ENCODE measurements around the gene UBE2N. TPM values are rescaled to one million over a fixed set of nuclear protein-coding genes. Genes with fewer than 3 reads are reported as not detected.

The UBE2N gene
- total and polyA plus RNA-seq, 7 experiments from 2014 or later = 76.6 to 180 (median 78.6) TPM

GRCh38 chr12:93442411-93443340, 929 bp upstream of the UBE2N start:
- DNase-seq (no peak), ATAC-seq (no peak)
- H3K4me3 ChIP-seq (ENCODE audit: low read length) = peak overlapping the region; percentile 66
- no peaks in the 10 kb centered on the region for H3K9me3 ChIP-seq (ENCODE audit: control insufficient read depth in 2 of 3, low read length in 3 of 3)
- CTCF ChIA-PET = interaction anchor here (1.0 to 1.1 kb wide), 2 partner anchors 25 to 62 kb away, joined by 3 read pairs; no protein-coding TSS in a partner anchor
- intact Hi-C loops (cut with micrococcal nuclease) = loop anchor here (1.0 to 10.0 kb wide), 15 partner anchors 25 to 1775 kb away; partner anchors contain the start of genes CRADD (in 2 of the 2), PLXNC1 (in 2 of the 2), BTG1 (in 1 of the 2) and EEA1 (in 1 of the 2)
- POLR2A ChIA-PET = interaction anchor here (0.6 to 2.5 kb wide), 11 partner anchors 18 to 1017 kb away, joined by 3 to 16 read pairs (median 3); partner anchors contain the start of genes CRADD, EEA1 and MRPL42
- peak overlapping the region; percentile 98 for H3K27ac ChIP-seq (ENCODE audit: low read depth, low read length)
- no peaks in the 10 kb centered on the region for H3K27me3 Mint-ChIP-seq
- peaks cover 40 to 53% (median 49%) of the 10 kb centered on the region in 7 donors for H3K4me1 Mint-ChIP-seq
- peaks cover 28 to 48% of the 10 kb centered on the region in 2 donors for H3K4me1 ChIP-seq (ENCODE audit: control insufficient read depth in 2 of 2, insufficient read depth in 2 of 2, low read length in 2 of 2)
- no peaks in the 10 kb centered on the region for H3K27me3 ChIP-seq (ENCODE audit: control insufficient read depth in 2 of 2, insufficient read depth in 2 of 2, low read length in 2 of 2)
- peaks cover 0 to 1% (median 0%) of the 10 kb centered on the region in 5 donors for H3K36me3 Mint-ChIP-seq
- H3K4me3 Mint-ChIP-seq = peak overlapping the region; percentile 89 to 100 (median 96)
- peak overlapping the region; percentile 96 to 100 (median 98) for H3K27ac Mint-ChIP-seq
- peaks cover 0 to 3% (median 0%) of the 10 kb centered on the region in 11 donors for H3K9me3 Mint-ChIP-seq
- H3K36me3 ChIP-seq (ENCODE audit: control insufficient read depth in 2 of 3, insufficient read depth in 3 of 3, low read length in 3 of 3) = peaks cover 0 to 7% (median 0%) of the 10 kb centered on the region in 3 experiments

- Mint-ChIP-seq H3K36me3 (peaks cover 0 to 1% (median 0%) of the 10 kb centered on the region in 5 donors), H3K27ac (peak overlapping the region; percentile 87 to 96 (median 93)), H3K27me3 (no peaks in the 10 kb centered on the region), H3K4me1 (peaks cover 50 to 60% (median 54%) of the 10 kb centered on the region in 7 donors), H3K4me3 (peak overlapping the region; percentile 81 to 98 (median 93)), H3K9me3 (peaks cover 0 to 2% (median 0%) of the 10 kb centered on the region in 11 donors)
- intact Hi-C loops (cut with micrococcal nuclease) = loop anchor here (1.0 to 10.0 kb wide), 12 partner anchors 22 to 1776 kb away; partner anchors contain the start of genes FGD6 (in 2 of the 2), VEZT (in 2 of the 2), BTG1 (in 1 of the 2) and EEA1 (in 1 of the 2)
- ATAC-seq (peak; percentile 0), DNase-seq (peak; percentile 27 to 65 (median 57))
- H3K4me3 ChIP-seq (ENCODE audit: low read length) = peak overlapping the region; percentile 66
- peaks cover 0 to 7% (median 0%) of the 10 kb centered on the region in 3 experiments for H3K36me3 ChIP-seq (ENCODE audit: control insufficient read depth in 2 of 3, insufficient read depth in 3 of 3, low read length in 3 of 3)
- no peaks in the 10 kb centered on the region for H3K27me3 ChIP-seq (ENCODE audit: control insufficient read depth in 2 of 2, insufficient read depth in 2 of 2, low read length in 2 of 2)
- CTCF ChIA-PET = no interaction called here
- H3K27ac ChIP-seq (ENCODE audit: low read depth, low read length) = peak overlapping the region; percentile 98
- H3K4me1 ChIP-seq (ENCODE audit: control insufficient read depth in 2 of 2, insufficient read depth in 2 of 2, low read length in 2 of 2) = peaks cover 39 to 52% of the 10 kb centered on the region in 2 donors
- POLR2A ChIA-PET = interaction anchor here (0.7 to 2.5 kb wide), 10 partner anchors 10 to 1144 kb away, joined by 3 to 16 read pairs (median 4); partner anchors contain the start of genes EEA1 and MRPL42
- H3K9me3 ChIP-seq (ENCODE audit: control insufficient read depth in 2 of 3, low read length in 3 of 3) = no peaks in the 10 kb centered on the region
Measured at GRCh38 chr12:93441081-93441616, 598 bp downstream of the UBE2N start.

GRCh38 chr12:93440043-93440835, 1.5 kb downstream of the UBE2N start:
- peaks cover 47 to 55% of the 10 kb centered on the region in 2 donors for H3K4me1 ChIP-seq (ENCODE audit: control insufficient read depth in 2 of 2, insufficient read depth in 2 of 2, low read length in 2 of 2)
- POLR2A ChIA-PET = interaction anchor here (0.7 to 2.0 kb wide), 8 partner anchors 9 to 1143 kb away, joined by 3 to 6 read pairs (median 4); partner anchors contain the start of gene MRPL42
- DNase-seq (no peak), ATAC-seq (no peak)
- Mint-ChIP-seq H3K36me3 (peaks cover 0 to 1% (median 0%) of the 10 kb centered on the region in 5 donors), H3K9me3 (peaks cover 0 to 2% (median 0%) of the 10 kb centered on the region in 11 donors), H3K27ac (peak overlapping the region; percentile 87 to 96 (median 93)), H3K4me1 (peaks cover 57 to 69% (median 62%) of the 10 kb centered on the region in 7 donors), H3K4me3 (peak overlapping the region; percentile 81 to 98 (median 93)), H3K27me3 (no peaks in the 10 kb centered on the region)
- H3K9me3 ChIP-seq (ENCODE audit: control insufficient read depth in 2 of 3, low read length in 3 of 3) = no peaks in the 10 kb centered on the region
- H3K36me3 ChIP-seq (ENCODE audit: control insufficient read depth in 2 of 3, insufficient read depth in 3 of 3, low read length in 3 of 3) = peaks cover 0 to 7% (median 0%) of the 10 kb centered on the region in 3 experiments
- CTCF ChIA-PET = interaction anchor here (2.7 kb wide), 1 partner anchor 20 kb away, joined by 11 read pairs; no protein-coding TSS in a partner anchor
- peak overlapping the region; percentile 98 for H3K27ac ChIP-seq (ENCODE audit: low read depth, low read length)
- no peaks in the 10 kb centered on the region for H3K27me3 ChIP-seq (ENCODE audit: control insufficient read depth in 2 of 2, insufficient read depth in 2 of 2, low read length in 2 of 2)
- intact Hi-C loops (cut with micrococcal nuclease) = loop anchor here (2.0 to 10.0 kb wide), 6 partner anchors 663 to 1777 kb away; partner anchors contain the start of genes BTG1 (in 1 of the 2), FGD6 (in 1 of the 2) and VEZT (in 1 of the 2)
- peak overlapping the region; percentile 66 for H3K4me3 ChIP-seq (ENCODE audit: low read length)

- Mint-ChIP-seq H3K9me3 (peaks cover 0 to 2% (median 0%) of the 10 kb centered on the region in 11 donors), H3K27me3 (no peaks in the 10 kb centered on the region), H3K27ac (peak overlapping the region; percentile 13 to 75 (median 47)), H3K4me1 (peaks cover 62 to 87% (median 74%) of the 10 kb centered on the region in 7 donors), H3K36me3 (peaks cover 0 to 1% (median 0%) of the 10 kb centered on the region in 5 donors), H3K4me3 (peak overlapping the region; percentile 34 to 97 (median 78))
- DNase-seq (no peak), ATAC-seq (no peak)
- H3K36me3 ChIP-seq (ENCODE audit: control insufficient read depth in 2 of 3, insufficient read depth in 3 of 3, low read length in 3 of 3) = peaks cover 0 to 7% (median 0%) of the 10 kb centered on the region in 3 experiments
- intact Hi-C loops (cut with micrococcal nuclease) = loop anchor here (1.0 to 5.0 kb wide), 2 partner anchors 8 to 191 kb away; no protein-coding TSS in a partner anchor
- no peaks in the 10 kb centered on the region for H3K27me3 ChIP-seq (ENCODE audit: control insufficient read depth in 2 of 2, insufficient read depth in 2 of 2, low read length in 2 of 2)
- CTCF ChIA-PET = interaction anchor here (0.6 to 2.7 kb wide), 5 partner anchors 19 to 663 kb away, joined by 3 to 11 read pairs (median 3); no protein-coding TSS in a partner anchor
- POLR2A ChIA-PET = interaction anchor here (0.9 to 2.0 kb wide), 4 partner anchors 11 to 32 kb away, joined by 3 to 7 read pairs (median 4); partner anchors contain the start of gene MRPL42
- H3K9me3 ChIP-seq (ENCODE audit: control insufficient read depth in 2 of 3, low read length in 3 of 3) = no peaks in the 10 kb centered on the region
- H3K4me3 ChIP-seq (ENCODE audit: low read length) = no peak overlapping the region
- H3K27ac ChIP-seq (ENCODE audit: low read depth, low read length) = peak overlapping the region; percentile 26
- peaks cover 53 to 69% of the 10 kb centered on the region in 2 donors for H3K4me1 ChIP-seq (ENCODE audit: control insufficient read depth in 2 of 2, insufficient read depth in 2 of 2, low read length in 2 of 2)
Measured at GRCh38 chr12:93438266-93439050, 3.3 kb downstream of the UBE2N start.

- ATAC-seq (no peak), DNase-seq (no peak)
- intact Hi-C loops (cut with micrococcal nuclease) = no loop called here
- no peak overlapping the region for H3K27ac ChIP-seq (ENCODE audit: low read depth, low read length)
- Mint-ChIP-seq H3K27me3 (no peaks in the 10 kb centered on the region), H3K36me3 (peaks cover 0 to 3% (median 0%) of the 10 kb centered on the region in 5 donors), H3K4me3 (peak overlapping the region in 5 of 10 donors; percentile 10 to 55 (median 42)), H3K4me1 (peaks cover 50 to 96% (median 84%) of the 10 kb centered on the region in 7 donors), H3K9me3 (no peaks in the 10 kb centered on the region), H3K27ac (peak overlapping the region in 2 of 9 donors; percentile 24 to 63)
- POLR2A ChIA-PET = interaction anchor here (0.5 kb wide), 1 partner anchor 1773 kb away, joined by 3 read pairs; no protein-coding TSS in a partner anchor
- H3K36me3 ChIP-seq (ENCODE audit: control insufficient read depth in 2 of 3, insufficient read depth in 3 of 3, low read length in 3 of 3) = no peaks in the 10 kb centered on the region
- CTCF ChIA-PET = interaction anchor here (1.7 kb wide), 1 partner anchor 14 kb away, joined by 7 read pairs; no protein-coding TSS in a partner anchor
- no peak overlapping the region for H3K4me3 ChIP-seq (ENCODE audit: low read length)
- H3K9me3 ChIP-seq (ENCODE audit: control insufficient read depth in 2 of 3, low read length in 3 of 3) = no peaks in the 10 kb centered on the region
- peaks cover 50 to 67% of the 10 kb centered on the region in 2 donors for H3K4me1 ChIP-seq (ENCODE audit: control insufficient read depth in 2 of 2, insufficient read depth in 2 of 2, low read length in 2 of 2)
- H3K27me3 ChIP-seq (ENCODE audit: control insufficient read depth in 2 of 2, insufficient read depth in 2 of 2, low read length in 2 of 2) = no peaks in the 10 kb centered on the region
Measured at GRCh38 chr12:93434256-93434865, 7.4 kb downstream of the UBE2N start.

All from naive thymus-derived CD4-positive, alpha-beta T cell (primary cell).